Measurements from ENCODE around the gene PPP1R12B. TPM values are rescaled to one million over a fixed set of nuclear protein-coding genes. Genes with fewer than 3 reads are reported as not detected.
"Not testable (repeated sequence)": the region's sequence is repeated elsewhere in the genome, so short reads cannot be mapped to it uniquely, and the experiment has no call there.

Gene PPP1R12B
- total RNA-seq, 1 donor from 2014 or later = 61.6 TPM

GRCh38 chr1:202557662-202558061, 209.2 kb downstream of the PPP1R12B start:
- not testable (repeated sequence) for H3K27me3 Mint-ChIP-seq (ENCODE audit: low read depth); H3K27ac Mint-ChIP-seq; H3K9me3 Mint-ChIP-seq; DNase-seq (ENCODE audit: low spot score in 2 of 2, unreplicated experiment in 2 of 2); H3K4me3 Mint-ChIP-seq; H3K36me3 Mint-ChIP-seq
- peaks cover 40% of the 10 kb centered on the region for H3K4me1 Mint-ChIP-seq

- TF ChIP-seq, protein P1, sequence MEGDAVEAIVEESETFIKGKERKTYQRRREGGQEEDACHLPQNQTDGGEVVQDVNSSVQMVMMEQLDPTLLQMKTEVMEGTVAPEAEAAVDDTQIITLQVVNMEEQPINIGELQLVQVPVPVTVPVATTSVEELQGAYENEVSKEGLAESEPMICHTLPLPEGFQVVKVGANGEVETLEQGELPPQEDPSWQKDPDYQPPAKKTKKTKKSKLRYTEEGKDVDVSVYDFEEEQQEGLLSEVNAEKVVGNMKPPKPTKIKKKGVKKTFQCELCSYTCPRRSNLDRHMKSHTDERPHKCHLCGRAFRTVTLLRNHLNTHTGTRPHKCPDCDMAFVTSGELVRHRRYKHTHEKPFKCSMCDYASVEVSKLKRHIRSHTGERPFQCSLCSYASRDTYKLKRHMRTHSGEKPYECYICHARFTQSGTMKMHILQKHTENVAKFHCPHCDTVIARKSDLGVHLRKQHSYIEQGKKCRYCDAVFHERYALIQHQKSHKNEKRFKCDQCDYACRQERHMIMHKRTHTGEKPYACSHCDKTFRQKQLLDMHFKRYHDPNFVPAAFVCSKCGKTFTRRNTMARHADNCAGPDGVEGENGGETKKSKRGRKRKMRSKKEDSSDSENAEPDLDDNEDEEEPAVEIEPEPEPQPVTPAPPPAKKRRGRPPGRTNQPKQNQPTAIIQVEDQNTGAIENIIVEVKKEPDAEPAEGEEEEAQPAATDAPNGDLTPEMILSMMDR (IDR thresholded peaks at IDR 0.05; ENCODE audit: unreplicated experiment) = no peak
- Mint-ChIP-seq H3K36me3 (peaks cover 4% of the 10 kb centered on the region), H3K9me3 (no peaks in the 10 kb centered on the region), H3K4me3 (no peak overlapping the region), H3K27ac (no peak overlapping the region), H3K4me1 (peaks cover 35% of the 10 kb centered on the region), H3K27me3 (ENCODE audit: low read depth) (no peaks in the 10 kb centered on the region)
- no peak for DNase-seq (ENCODE audit: low spot score in 2 of 2, unreplicated experiment in 2 of 2)
Observed at GRCh38 chr1:202561240-202561639, 212.7 kb downstream of the PPP1R12B start.

DNA sequence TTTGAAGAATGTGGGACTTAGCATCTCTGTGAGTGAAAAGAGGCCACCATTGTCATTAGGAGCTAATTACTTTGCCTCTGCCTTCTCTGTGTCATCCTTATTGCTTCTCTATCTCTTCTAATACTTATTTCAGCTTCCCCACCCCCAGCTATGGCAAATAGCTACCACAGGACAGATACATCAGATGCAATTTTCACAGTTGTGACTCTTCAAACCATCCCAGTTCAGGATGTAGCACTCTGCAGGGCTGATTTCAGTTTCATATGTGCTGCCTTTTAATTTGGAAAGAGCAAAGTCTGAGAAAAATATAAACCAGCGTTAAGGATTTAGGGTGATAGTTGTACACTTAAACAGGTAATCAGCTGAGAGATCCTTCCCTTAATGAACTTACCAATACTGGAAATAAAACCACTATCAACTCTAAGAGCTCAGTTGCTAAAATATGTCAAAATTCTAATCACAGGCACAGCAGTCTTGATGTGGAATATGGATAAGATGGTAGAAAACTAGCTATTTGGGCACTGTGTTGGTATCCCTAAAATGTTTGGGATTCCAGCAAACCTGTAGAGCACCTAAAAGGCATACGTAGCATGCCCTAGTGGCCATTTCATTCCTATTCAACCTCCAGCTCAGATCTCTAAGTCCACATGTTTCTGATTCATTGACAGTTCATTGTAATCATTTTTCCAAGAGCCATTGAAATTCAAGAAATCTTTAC, 213.4 kb downstream of the PPP1R12B start:
- DNase-seq (ENCODE audit: low spot score in 2 of 2, unreplicated experiment in 2 of 2) = no peak
- no peak overlapping the region for H3K4me3 Mint-ChIP-seq
- no peaks in the 10 kb centered on the region for H3K9me3 Mint-ChIP-seq
- peaks cover 4% of the 10 kb centered on the region for H3K36me3 Mint-ChIP-seq
- H3K27ac Mint-ChIP-seq = peak overlapping the region; percentile 47
- H3K4me1 Mint-ChIP-seq = peaks cover 35% of the 10 kb centered on the region
- TF ChIP-seq, protein P1 (IDR thresholded peaks at IDR 0.05; ENCODE audit: unreplicated experiment) = no peak
- no peaks in the 10 kb centered on the region for H3K27me3 Mint-ChIP-seq (ENCODE audit: low read depth)

- TF ChIP-seq, protein P1 (IDR thresholded peaks at IDR 0.05; ENCODE audit: unreplicated experiment) = no peak
- H3K4me3 Mint-ChIP-seq = no peak overlapping the region
- peaks cover 4% of the 10 kb centered on the region for H3K36me3 Mint-ChIP-seq
- peak overlapping the region; percentile 47 for H3K27ac Mint-ChIP-seq
- DNase-seq (ENCODE audit: low spot score in 2 of 2, unreplicated experiment in 2 of 2) = no peak
- H3K4me1 Mint-ChIP-seq = peaks cover 41% of the 10 kb centered on the region
- H3K27me3 Mint-ChIP-seq (ENCODE audit: low read depth) = no peaks in the 10 kb centered on the region
- no peaks in the 10 kb centered on the region for H3K9me3 Mint-ChIP-seq
Observed at GRCh38 chr1:202562444-202563060, 214.1 kb downstream of the PPP1R12B start.

GRCh38 chr1:202563818-202564217, 215.3 kb downstream of the PPP1R12B start:
- no peaks in the 10 kb centered on the region for H3K27me3 Mint-ChIP-seq (ENCODE audit: low read depth)
- TF ChIP-seq, protein P1 (IDR thresholded peaks at IDR 0.05; ENCODE audit: unreplicated experiment) = no peak
- H3K4me3 Mint-ChIP-seq = no peak overlapping the region
- H3K4me1 Mint-ChIP-seq = peaks cover 52% of the 10 kb centered on the region
- DNase-seq (ENCODE audit: low spot score in 2 of 2, unreplicated experiment in 2 of 2) = no peak
- no peaks in the 10 kb centered on the region for H3K9me3 Mint-ChIP-seq
- H3K27ac Mint-ChIP-seq = peak overlapping the region; percentile 48
- peaks cover 4% of the 10 kb centered on the region for H3K36me3 Mint-ChIP-seq

- DNase-seq (ENCODE audit: low spot score in 2 of 2, unreplicated experiment in 2 of 2) = no peak
- Mint-ChIP-seq H3K9me3 (no peaks in the 10 kb centered on the region), H3K4me1 (peaks cover 56% of the 10 kb centered on the region), H3K36me3 (peaks cover 4% of the 10 kb centered on the region), H3K27ac (peak overlapping the region; percentile 71), H3K4me3 (no peak overlapping the region), H3K27me3 (ENCODE audit: low read depth) (no peaks in the 10 kb centered on the region)
- TF ChIP-seq, protein P1 (IDR thresholded peaks at IDR 0.05; ENCODE audit: unreplicated experiment) = no peak
Observed at GRCh38 chr1:202564958-202565495, 216.5 kb downstream of the PPP1R12B start.

All from mesothelial cell of epicardium (in vitro differentiated cells).